ENCODE data around the gene FOXA1.

FOXA1 gene

DNA sequence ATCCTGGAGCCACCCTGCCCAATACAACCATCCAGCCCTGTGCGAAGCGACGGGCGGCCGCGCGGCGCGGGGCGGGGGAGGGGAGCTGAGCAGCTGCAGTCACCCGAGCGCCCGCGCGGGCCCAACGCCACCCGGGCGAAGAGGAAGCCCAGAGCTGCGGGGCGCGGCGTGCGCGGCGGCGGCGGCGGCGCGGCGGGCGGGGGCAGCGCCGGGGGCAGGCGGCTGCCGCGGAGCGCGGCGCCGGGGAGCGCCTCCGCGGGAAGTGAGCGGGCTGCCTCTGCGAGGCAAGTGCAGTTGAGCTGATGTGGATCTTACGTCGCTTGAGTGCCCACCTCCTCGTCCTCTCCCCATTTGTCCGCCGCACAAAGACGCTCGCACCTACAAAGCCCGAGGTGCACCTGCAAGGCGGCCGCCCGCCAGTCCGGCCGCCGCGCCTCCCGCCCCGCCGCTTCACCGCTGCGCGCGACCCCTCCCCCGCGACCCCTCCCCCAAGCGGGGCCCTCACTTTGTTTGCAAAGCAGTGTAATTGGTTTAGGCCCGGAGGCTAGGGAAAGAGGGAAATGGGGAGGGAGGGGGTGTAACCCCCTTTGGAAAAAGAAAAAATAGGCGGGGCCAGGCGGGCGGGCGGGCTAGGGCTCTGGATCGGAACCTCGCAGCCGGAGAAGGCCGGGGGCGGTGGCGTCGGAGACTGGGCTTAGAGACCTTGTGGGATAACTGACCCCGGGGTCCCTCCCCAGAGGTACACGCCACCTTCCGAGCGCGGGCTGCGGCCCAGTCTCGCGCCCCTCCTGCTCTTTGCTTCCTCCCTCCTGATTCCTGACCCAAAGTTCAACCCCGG is at the start of gene FOXA1, which contains the start of gene TTC6:
FOXA1 (minus strand) TSS at position 279 of the 838 bp plus-strand sequence; CDS start at position 2, 277 bp downstream.
TTC6 (plus strand) TSS at position 659 of the 838 bp plus-strand sequence. CDS start 26,436 bp downstream, outside the sequence.
- FAIRE-seq, result no peak

GRCh38 chr14:37643701-37644100 is 48.7 kb upstream of the FOXA1 start:
- no peak for FAIRE-seq

GRCh38 chr14:37642125-37642524 is 47.1 kb upstream of the FOXA1 start:
- no peak for FAIRE-seq

- no peak for FAIRE-seq
These were observed 46.1 kb upstream of the FOXA1 start for GRCh38 chr14:37641117-37641516.

- no peak for FAIRE-seq
These were observed 43.5 kb upstream of the FOXA1 start for GRCh38 chr14:37638599-37638998.

DNA sequence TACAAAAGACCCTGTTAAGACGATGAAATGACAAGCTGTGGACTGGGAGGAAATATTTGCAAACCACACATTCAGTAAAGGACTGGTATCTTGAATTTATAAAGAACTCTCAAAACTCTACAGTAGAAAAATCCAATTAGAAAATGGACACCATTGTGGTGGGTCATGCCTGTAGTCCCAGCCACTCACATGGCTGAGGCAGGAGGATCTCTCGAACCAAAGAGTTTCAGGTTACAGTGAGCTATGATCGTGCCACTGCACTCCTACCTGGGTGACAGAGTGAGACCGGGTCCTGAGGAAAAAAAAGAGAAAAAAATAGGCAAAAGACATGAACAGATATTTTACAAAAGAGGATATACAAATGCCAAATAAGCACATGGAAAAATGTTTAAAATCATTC is 42.3 kb upstream of the FOXA1 start:
- no peak for FAIRE-seq

DNA sequence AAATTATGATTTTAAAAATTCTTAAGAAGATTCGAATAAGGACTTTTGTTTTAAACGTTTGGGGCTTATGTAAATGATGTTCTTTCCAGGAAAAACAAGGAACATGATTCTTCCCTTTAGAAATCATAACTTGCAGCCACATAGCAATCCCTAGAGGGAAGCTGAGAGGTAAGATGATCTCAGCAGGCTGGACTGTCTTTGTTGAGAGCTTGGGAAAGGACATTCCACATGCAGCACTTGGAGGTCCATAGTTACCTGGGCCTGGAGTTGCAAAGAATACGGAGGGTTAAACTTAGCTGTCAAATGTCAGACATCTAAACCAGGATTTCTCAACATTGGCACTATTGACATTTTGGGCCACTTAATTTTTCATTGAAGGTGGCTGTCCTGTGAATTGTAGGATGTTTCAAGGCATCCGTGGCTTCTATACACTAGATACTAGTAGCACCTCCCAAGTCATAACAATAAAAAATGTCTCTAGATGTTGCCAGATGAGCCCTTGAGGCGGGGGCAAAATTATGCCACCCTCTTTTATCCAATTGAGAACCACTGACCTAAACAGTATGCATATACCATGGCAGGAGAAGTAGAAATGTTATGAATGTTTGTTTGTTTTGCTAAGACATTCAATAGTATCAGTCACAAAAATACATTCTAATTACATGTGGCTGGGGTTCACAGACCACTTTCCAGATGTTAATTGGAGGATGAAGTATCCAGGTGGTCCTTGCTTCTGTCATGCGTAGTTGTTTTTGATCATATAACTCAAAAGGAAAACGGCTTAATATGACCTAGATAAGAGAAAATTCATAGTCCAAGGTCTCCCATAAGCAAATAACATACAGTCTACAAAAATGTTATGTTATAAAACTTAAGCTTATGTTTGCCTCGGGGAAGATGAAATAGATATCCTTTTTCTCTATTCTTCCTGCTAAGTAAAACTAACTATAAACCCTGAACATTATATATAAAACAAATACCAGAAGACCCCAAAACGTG is 30.8 kb upstream of the FOXA1 start:
- no peak for FAIRE-seq

GRCh38 chr14:37623971-37624370 is 28.9 kb upstream of the FOXA1 start:
- no peak for FAIRE-seq

- FAIRE-seq, result no peak
These were observed 28.4 kb upstream of the FOXA1 start for GRCh38 chr14:37623426-37623951.

DNA sequence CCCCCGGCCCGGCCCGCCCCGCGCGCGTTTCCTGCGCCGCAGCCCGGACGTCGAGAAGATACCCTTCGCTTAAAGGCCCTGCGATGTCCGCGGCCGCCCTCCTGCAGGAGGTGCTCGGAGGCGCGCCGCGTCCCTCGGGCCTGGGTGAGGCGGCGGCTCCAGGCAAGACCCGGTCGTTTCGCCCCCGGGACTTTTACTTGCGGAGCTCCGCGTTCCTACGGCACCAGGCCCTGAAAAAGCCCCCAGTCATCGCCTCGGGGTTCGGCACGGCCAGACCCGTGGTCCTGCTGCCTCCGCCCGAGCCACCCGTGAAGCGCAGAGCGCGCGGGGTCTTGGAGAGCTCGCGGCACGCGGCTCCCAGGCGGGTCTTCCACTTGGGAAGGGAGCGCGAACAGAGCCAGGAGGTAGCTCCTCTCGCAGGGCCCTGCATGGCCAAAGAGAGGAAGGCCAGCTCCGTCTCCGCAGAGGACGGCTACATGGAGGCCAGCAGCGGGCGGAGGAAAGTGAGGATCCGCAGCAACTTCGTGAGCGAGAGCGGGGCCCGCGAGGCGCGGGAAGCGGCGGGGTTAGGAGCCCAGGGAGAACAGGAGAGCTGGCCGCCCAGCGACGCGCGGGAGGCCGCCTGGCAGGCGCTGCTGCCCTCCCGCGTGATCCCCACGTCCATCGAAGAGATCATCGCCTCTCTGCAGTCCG is 27.3 kb upstream of the FOXA1 start:
- FAIRE-seq, result no peak

GRCh38 chr14:37620856-37621255 is 25.8 kb upstream of the FOXA1 start:
- FAIRE-seq, result no peak

DNA sequence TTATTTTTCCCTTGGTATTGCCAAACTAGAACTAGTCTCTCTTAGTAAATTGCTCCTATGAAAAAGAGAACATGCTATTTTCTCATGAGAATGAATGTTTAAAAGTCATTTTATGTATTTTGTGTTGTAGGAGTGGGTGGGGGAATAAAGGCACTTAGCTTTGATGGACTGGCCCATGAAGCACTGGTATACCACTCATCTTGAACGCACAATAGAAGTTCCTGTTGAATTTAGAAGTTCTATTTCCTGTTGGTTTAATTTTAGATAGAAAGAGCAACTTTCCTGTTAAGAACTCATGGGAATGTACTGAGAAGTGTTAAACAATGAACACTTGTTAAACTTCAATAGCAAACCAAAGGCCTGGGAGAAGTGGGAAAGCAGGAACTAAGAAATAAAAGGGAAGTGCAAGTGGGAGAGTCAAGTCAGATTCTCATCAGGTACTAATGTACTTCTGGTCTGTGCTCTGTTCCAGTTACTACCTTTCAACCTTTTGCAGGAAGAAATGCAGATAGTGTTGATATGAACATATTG is 23.5 kb upstream of the FOXA1 start:
- no peak for FAIRE-seq

GRCh38 chr14:37617864-37618365 is 22.9 kb upstream of the FOXA1 start:
- FAIRE-seq, result no peak

DNA sequence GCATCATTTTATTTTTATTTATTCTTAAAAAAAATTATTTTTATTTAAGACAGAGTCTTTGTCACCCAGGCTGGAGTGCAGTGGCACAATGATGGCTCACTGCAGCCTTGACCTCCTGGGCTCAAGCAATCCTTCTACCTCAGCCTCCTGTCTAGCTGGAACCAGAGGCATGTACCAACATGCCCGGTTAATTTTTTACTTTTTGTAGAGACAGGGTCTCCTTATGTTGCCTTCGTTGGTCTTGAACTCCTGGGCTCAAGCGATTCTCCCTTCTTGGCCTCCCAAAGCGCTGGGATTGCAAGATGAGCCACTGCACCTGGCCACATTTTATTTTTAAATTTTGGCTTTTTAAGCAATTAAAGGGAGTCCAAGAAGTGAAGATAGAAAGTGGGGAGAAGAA is 21.8 kb upstream of the FOXA1 start:
- no peak for FAIRE-seq

- no peak for FAIRE-seq
These were observed 20.7 kb upstream of the FOXA1 start for GRCh38 chr14:37615582-37616289.

GRCh38 chr14:37610945-37611523 is 16.0 kb upstream of the FOXA1 start:
- no peak for FAIRE-seq

DNA sequence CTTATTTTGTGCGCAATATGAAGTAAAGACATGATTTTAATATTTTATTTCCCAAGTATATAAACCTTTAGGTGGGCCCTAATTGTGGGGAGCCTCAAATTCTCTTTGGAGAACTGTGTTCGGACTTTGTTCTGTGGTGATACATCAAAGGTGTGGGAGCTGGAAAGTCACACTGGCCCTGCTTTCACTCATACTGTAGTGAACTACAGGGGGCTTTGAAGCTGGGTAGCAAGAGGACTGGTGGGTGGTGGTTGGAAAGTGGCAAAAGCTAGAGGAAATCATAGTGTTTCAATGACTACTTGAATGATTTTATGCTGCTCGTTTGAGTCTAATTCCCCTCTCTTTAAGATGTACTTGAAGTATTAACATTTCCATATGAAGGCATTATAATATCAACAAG is 13.6 kb upstream of the FOXA1 start:
- no peak for FAIRE-seq

DNA sequence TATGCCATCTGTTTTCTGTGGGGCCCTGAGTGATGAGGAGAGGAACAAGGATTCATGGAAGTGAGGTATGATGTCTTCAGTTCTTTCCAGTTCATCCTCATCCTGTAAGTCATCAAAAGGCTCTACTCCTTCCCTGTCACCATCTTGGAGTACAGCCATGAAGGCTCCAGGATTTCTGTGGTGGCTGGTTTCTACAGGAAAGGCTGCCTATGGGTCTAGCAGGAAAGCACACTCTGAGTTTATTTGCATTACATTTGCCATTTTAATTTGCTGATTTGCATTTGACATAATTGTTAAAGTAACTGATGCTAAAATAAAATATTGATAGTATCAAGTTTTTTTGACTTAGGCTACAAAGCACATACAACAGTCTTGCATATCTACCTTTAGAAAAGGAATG is 11.6 kb upstream of the FOXA1 start:
- FAIRE-seq, result no peak

DNA sequence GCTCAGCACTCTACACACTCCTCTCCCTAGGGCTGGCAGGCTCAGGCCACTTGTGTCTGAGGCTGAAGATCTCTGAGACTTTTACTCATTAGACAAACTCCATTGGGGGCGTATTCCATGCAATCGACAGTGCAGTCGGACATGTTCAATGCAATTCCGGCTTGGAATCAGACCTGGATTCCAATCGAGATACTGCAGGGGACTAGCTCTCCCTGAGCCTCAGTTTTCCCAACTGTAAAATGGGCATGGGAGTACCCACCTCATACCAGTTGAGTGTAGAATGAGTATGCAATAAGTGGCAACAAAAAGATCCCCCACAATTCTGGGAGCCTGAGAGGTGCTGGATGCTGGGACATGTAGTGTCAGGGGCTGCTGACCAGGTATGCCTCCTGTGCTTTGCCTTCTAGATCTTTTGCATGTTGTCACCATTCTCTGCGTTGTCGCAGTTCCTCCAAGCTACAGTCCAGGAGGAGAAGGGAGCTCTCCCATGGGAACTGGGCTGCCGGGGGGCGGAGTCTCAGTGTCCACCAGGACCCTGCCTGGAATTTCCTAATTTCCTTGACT is 8.7 kb upstream of the FOXA1 start:
- no peak for FAIRE-seq

DNA sequence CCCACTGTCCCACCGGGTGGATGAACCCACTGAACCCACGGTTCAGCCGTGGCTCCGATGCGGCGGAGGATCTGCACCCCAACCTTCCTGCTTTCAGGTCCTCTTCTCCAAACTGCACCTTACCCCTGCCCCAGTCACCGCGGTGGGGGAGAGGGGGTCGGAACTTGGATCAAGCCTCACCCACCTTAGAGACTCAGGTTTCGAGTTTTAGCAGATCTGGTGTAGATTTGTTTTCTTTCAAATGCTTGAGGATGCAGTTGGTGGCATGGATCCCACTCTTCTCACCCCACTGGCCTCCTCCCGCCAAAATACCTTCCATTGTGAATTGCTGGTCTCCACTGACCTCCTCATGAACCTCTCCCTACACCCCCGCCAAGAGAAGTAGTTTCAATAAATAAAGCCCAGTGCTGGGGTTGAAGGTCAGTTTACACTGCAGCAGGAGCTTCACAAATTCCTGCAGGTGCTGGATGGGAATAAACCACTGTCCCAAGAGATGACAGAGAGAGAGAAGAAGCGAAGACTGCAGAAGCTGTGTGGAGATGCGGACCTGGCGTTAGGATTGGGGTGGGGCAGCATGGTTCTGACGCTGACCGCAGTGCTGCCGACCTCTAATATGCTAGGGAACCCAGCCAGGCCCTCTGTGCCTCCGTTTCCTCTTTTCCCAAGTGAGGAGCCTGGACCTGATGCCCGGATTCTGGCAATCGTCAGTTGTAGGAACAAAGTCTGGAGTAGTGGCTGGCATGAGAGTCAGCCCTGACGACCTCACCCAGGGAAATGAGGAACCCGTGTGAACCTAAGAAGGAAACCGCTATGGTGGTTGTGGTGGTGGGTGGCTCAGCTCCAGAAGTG is 7.8 kb upstream of the FOXA1 start:
- FAIRE-seq, result no peak

Measured in endometrium (tissue), 2 donors.